DMS 273 (cell line): Measurements from ENCODE around the gene SMARCB1.

Experiments
- DNase-seq: peaks from one replicate; lab custom pipeline; 2025; ENCODE audit not compliant: unreplicated experiment; lab: John Stamatoyannopoulos, UW

The SMARCB1 gene

DNA sequence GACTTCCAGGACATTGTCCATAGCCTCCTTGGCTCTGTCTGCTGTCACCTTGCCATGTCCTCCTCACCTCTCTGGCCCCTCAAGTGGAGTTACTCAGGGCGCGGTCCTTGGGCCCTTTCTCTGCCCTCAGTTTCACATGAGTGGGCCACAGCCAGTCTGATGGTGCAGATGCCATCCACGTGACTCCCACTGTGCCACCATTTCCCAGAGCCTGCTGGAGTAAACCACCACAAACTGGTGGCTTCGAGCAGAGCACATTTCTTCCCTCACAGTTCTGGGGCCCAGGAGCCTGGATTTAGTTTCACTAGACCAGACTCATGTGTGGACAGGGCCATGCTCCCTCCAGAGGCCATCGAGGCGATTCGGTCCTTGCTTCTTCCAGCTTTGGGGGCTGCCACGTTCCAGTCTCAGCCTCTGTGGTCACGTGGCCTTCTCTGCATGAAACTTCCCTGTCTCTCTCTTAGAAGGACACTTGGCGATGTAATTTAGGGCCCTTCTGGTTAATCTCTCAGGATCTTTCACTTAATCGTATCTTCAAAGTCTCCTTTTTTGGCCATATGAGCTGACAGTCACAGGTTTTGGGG lies 14.6 kb downstream of the SMARCB1 start:
- DNase-seq, result no peak

DNA sequence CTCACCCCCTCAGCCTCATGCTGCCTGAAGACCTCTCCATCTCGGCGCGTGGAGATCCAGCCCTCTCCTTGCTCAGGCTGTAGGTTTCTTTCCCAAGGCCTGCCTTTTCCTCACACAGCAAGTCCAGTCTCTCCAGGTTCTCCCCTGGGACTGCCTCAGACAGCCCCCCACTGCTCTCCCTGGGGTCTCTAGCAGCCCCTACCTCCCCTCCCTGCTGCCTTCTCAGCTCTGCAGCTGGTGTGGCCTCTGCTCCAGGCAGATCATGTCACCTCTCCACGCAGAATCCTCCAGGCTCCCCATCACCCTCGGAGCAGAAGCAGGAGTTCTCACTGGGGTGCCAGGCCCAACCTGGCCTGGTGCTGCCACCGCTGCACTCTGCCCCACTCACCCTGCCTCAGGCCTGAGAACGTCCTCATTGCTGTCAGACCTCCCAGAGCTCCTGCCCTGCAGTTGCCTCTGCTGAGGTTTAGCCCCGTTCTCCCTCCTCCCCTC lies 15.2 kb downstream of the SMARCB1 start:
- DNase-seq, result no peak

DNA sequence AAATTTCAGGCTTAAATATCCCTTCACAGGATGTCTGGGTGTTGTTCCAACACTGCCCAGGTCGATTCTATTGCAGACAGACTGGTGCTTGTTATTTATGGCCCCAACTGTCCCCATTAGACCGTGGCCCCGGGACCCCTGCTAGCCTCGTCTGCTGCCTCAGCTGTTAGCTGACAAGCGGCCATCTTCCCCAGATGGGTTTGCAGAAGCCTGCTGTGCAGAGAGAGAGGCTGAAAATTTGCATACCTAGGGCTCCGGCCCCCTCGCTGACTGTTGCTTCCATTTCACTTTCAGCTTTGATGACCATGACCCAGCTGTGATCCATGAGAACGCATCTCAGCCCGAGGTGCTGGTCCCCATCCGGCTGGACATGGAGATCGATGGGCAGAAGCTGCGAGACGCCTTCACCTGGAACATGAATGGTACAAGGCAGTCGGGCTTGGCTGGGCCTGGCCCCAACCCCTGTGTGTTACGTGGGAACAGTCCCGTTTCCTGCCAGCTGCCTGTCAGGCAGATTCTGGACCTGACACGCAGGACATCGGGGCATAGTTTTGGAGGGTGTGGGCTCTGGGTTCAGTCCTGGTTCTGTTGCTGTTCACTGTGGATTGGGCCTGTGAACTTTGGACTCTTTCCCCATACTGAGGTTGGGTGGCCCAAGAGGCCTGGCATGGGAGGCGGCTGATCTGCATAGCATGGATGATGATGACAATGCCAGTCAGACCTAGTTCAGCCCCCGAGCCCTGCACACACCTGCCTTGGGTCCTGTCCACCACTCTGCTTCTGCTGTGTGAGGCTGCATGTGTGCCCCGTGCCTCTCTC lies 16.4 kb downstream of the SMARCB1 start:
- DNase-seq, result no peak

DNA sequence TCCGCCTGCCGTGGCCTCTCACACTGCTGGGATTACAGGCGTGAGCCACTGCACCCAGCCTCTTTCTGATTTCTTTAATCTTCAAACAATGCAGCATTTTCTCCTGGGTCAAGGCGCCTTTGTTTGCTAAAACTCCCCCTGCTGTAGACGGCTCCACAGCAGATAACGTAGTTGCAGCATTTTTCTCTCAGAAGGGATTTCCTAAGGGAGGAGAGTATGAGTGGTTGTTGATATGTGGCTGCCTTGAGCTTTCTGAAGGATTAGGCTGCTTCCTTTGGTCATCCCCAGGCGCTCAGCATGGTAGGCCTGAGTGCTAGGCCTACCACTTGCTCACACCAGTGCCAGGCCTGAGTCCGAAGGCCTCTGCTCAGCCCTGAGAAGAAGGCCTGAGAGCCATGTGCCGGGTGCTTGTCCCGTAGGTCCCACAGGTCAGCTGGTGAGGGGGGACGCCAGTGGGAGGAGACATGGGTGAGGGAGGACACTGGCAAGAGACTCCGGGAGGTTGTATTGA lies 18.1 kb downstream of the SMARCB1 start:
- no peak for DNase-seq

DNA sequence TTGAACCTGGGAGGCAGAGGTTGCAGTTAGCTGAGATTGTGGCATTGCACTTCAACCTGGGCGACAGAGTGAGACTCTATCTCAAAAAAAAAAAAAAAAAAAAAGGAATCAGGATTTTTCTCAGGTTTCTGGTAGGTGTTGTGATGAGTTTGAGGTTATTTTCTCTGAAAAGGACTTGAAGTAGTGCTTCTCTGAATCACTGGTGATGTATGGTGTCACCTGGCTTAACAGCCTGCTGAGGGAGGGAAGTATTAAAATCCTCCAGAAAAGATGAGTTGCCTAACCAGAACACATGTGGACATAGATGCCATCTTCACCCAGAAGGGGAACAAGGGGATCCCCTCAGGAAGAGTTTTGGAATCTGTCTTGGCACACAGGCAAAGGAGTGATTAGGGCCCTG lies 20.1 kb downstream of the SMARCB1 start:
- no peak for DNase-seq

DNA sequence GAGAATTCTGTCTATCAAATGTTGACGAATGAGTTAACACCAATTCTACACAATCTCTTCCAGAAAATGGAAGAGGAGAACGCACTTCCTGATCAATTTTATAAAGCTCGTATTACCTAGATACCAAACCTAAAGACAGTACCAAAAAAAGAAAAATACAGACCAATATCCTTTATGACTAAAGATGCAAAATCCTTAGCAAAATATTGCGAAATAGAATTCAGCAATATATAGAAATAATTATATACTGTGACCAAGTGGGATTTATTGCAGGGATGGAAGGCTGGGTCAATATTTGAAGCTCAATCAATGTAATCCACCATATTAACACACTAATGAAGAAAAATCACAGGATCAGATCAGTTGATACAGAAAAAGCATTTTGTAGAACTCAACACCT lies 25.6 kb downstream of the SMARCB1 start:
- no peak for DNase-seq

DNA sequence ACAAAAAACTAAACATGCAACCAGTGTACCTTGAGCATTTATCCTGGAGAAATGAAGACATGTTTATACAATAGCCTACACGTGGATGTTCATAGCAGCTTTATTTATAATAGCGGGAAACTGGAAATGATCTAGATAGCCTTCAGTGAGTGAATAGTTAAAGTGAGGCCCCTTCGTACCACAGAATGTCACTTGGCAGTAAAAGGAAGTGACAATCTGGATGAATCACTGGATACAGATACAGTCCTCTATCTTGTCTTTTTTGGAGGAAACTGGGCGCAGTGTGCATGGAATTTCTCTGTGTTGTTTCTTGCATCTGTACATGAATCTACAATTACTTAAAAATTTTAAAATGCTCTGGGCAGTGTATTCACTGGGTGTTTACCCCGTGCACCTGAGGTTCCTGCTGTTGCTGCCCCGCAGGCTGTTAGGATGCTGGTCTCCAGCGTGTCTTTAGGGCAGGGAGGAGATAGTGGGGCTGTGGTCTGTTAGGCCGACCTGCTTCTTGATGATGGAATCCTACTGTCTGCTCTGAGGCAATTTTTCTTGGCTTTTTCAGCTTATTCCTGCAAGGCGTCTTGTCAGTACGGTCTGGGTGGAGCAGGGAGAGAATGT lies 28.9 kb downstream of the SMARCB1 start:
- no peak for DNase-seq

DNA sequence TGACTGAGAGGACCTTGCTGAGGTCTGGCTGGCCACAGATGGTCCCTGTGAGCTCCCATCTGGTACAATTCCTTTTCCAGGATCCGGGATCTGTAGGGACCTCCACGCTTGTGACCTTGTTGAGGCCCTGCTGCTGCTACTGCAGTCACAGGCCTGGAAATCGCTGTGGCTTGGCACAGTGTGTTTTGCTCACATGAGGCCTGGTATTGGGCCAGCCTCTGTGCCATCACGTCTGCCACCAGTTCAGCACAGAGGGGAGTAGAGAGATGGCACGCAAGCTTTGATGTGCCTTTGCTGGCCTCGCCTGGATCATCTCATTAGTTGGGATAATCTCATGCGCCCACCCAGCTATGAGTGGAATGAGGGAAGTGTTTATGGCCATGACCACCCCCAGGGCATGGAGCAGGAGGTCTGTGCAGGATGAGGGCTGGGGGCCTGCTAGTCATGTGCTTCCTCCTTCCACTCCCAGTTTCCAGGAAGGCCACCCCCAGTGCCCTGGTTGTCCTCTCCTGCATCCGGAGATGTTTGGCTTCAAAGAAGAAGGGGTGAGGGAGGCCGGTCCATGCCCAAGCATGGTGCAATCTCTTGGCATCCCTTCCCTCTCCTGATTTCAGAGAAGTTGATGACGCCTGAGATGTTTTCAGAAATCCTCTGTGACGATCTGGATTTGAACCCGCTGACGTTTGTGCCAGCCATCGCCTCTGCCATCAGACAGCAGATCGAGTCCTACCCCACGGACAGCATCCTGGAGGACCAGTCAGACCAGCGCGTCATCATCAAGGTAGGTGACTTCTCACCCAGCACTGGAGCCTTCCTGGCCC lies 29.6 kb downstream of the SMARCB1 start:
- peak; percentile 88 for DNase-seq

DNA sequence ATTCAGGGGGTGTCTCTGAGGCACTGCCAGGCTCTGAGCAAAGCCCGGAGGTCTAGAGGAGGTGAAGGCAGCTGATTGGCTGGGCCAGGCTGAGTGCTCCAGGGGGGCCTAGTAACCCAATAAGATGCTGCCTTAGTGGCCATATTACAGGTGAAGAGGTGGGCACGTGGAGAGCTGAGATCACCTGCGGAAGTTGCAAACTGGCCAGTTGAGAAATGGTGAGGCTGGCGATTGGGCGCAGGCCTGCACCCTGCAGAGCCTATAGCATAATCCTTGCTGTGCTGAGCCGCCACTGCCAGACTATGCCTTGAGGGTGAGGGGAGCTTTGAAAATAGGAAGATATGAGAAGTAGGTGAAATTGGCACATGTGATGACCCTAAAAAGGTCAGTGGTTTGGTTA lies 30.4 kb downstream of the SMARCB1 start:
- no peak for DNase-seq

DNA sequence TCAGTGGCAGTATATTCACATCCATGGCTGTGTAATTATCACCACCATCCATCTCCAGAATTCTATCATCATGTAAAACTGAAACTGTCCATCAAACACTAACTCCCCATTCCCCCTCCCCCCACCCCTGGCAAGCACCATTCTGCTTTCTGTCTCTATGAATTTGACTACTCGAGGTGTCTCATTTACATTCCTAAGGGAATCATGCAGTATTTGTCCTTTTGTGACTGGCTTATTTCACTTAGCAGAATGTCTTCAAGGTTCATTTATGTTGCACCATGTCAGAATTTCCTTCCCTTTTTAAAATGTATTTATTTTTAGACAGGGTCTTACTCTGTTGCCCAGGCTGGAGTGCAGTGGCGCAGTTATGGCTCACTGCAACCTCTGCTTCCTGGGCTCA lies 31.8 kb downstream of the SMARCB1 start:
- DNase-seq, result no peak

DNA sequence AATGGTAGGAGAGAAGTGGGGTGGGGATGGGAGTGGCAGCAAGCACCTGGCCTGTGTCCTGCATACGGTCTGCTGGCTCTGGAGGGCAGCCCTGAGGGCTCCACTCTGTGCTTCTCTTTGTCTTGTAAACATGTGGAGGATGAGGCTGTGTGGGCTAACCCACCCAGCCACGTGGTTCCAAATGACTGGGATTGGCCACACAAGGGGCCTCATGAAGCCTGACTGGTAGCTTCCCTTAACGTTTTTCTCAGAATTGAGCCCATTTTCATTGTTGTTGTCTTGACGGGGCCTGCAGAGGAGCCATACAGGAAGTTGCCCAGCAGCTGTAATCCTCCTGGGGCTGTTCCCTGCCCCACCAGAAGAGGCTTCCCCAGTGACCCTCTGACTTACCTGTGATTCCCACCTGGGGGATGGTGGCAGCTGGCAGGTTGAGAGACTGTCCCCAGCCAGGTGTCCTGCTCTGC lies 34.0 kb downstream of the SMARCB1 start:
- no peak for DNase-seq

DNA sequence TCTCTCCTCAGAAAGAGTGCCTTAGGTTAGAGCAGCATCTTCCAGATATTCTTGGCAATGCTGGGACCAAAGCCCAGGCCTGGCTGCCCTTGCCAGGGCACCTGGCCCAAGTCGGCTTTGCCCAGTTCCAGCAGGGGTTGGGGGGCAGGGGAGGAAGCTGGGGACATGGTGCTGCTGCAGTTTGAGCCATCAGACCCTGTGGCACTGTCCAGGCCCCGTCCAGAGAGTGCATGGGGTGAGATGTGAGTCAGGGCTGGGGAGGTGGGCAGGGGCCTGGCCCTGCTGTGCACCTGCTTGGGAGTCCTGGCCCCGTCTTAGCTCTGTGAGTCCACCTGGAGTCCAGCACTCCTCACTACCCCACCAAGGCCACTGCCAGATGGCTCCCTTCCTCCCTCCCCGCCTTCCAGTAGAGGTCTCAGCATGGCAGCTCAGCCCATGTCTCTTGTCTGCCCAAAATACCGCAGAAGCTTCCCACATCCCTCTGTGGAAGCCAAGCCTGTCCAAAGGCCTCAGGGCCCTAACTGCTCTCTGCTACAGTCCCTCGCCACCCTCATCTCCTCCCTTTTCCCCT lies 35.4 kb downstream of the SMARCB1 start:
- DNase-seq, result peak; percentile 12

DNA sequence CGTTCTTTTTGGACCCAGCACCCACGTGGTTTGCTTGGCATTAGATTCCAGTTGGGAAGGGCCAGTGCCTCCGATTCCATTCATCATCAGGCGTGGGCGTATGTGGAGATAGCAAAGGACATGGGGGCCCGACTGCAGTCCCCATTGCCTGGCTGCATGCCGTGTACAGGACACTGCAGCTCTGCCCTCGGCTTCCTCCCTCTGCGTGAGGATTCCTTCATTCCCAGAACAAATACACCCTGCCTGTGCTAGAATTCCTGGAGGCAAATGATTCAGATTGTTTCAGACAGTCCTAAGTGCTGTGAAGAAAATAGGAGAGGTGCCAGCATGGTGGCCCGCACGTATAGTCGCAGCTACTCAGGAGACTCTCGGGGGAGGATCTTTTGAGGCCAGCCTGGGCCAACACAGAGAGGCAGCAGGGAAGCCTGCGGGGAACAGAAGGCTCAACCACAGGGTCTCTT lies 36.6 kb downstream of the SMARCB1 start:
- no peak for DNase-seq

DNA sequence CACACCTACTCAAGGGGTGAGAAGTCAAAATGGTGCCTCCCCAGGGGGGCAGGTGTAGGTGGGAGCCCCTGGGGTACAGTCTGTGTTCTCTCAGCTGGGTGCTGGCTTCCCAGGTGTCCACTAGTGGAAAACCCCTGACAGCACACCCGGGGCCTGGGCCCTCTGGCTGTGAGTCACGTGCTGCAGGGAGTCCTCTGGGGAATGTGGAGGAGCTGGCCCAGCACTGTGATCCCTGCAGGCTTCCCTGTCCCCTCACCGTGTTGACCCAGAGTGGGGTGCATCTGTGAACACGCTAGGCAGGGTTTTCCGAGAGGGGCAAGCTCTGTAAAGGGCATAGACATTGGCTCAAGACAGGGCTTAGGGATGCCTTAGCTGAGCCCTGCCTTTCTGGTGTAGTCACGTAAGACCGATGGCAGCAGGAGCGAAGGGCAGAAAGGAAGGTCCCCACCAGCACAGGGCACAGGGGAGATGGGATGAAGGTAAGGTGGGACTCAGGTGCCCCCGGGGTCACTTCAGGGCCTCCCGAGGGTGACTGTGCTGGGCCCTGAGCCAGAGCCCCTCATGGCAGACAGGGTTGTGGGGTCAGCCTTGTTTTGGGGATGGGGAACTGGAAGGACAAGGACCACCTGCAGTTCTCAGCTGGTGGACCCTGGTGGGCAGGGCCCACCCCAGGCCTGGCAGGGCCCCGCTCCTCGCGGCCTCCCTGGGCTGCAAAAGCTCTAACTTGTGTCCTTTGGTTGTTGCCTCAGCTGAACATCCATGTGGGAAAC lies 37.9 kb downstream of the SMARCB1 start:
- DNase-seq, result no peak

DNA sequence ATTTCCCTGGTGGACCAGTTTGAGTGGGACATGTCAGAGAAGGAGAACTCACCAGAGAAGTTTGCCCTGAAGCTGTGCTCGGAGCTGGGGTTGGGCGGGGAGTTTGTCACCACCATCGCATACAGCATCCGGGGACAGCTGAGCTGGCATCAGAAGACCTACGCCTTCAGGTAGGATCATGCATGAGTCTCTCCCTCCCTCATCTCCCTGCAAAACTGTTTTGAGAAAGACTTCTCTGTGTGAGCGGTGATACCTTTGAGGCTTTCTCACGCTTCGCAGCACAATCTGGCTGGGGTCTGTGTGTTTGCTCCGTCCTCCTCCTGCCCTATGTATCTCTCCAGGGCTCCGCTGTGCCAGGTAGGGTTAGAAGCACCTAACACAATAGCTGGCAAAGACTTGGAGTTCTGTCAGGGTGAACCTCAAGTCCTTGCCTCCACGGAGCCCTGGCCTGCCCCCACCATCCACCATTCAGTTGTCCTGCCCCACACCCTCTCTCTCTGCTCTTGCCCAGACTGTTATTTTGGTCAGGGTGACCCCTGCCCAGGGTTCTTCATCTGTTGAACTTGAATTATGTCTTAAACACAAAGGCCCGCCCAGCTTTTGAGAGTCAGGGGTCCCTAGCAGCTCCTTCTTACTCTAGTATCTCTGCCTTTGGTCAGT lies 38.6 kb downstream of the SMARCB1 start:
- no peak for DNase-seq

DNA sequence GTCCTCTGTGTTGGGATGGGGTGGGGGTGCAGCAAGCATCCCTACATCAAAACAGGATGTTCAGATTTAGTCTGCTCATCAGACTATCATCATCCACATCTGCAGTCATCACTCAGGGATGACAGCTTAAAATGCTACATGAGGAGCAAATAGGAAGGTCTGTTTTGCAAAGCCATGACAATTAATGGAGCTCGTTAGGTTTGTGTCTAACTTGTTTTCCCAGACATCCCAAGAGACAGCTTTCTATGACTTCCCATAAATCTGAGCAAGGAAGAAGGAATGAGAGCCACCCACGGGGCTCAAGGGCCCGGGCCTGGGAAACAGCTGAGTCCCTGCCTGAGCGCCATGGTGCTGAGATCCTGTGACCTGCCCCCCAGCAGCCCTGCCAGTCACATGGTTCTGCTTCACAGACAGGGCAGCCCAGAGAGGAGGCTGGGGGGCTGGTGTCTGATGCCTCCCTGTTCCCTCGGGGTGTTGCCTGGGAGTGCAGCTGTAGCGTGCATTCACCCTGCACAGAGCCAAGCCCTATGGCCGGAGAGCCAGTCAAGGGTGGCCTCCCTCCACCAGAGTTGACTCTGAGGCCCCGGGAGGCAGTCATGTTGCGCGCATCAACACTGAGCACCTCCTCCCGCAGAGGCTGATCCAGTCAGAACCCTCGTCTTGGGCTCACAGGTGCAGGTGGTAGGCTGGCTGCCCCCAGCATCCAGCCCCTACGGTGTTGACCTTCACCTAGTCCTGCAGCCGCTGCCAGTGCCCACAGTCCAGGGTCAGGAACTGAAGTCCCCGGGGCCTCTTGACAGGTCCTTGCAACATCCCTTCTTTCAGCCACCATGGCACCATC lies 40.0 kb downstream of the SMARCB1 start:
- DNase-seq, result no peak

DNA sequence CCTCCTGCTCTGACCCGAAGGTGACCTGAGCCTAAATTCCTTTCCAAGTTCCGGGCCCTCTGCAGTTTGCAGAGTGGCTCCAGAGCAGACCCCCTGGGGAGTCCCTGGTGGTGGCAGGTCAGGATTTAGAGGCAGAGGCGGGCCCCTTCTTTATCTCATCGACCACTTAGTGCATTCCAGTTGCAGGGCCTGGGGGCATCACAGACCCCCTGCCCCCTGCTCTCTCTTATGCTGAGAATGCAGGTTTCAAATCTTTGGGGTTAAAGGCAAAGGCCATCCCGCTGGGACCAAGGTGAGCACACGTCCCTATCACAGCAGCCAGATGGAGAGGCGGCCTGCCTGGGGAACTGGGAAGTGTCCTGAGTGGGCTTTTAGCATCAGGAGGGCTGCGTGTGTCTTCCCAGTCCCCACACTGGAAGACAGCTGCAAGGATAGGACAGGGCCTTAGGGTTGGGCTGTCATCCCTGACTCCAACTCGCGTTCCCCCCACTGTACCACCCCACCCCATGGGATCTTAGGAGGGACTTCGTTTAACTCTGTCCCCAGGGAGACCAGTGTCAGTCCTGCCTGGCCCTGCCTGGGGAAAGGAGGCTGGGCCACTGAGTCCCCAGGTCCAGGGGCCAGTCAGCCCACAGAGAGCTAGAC lies 40.7 kb downstream of the SMARCB1 start:
- DNase-seq, result no peak
